Astrocyte of the spinal cord (primary cell): Measurements from ENCODE around the gene HAGH.

ENCODE experiments used
- DNase-seq: peaks from one replicate; pipeline ENCODE4 v3.0.0; 2011; ENCODE audit warnings: low read depth, low spot score
- H3K4me3 ChIP-seq: 2 replicates; pipeline ENCODE4 v1.5.1; 2011; ENCODE audit warnings: low read depth, mild to moderate bottlenecking, low read length, moderate library complexity
- CTCF ChIP-seq: IDR thresholded peaks from 2 replicates; pipeline ENCODE4 v1.5.1; 2012; ENCODE audit warnings: low read depth, mild to moderate bottlenecking, low read length, inconsistent platforms
- in situ Hi-C: cut with HindIII; loops from 2 replicates; pipeline ENCODE4 v1.10.0; 2017; ENCODE audit warnings: low sequenced_read_pairs

HAGH gene

GRCh38 chr16:1863681-1864460 is 37.2 kb upstream of the HAGH start:
- H3K4me3 ChIP-seq, result no peak overlapping the region
- in situ Hi-C loops, result no loop called here
- TF ChIP-seq CTCF, result peak; percentile 50
- DNase-seq, result peak; percentile 48

DNA sequence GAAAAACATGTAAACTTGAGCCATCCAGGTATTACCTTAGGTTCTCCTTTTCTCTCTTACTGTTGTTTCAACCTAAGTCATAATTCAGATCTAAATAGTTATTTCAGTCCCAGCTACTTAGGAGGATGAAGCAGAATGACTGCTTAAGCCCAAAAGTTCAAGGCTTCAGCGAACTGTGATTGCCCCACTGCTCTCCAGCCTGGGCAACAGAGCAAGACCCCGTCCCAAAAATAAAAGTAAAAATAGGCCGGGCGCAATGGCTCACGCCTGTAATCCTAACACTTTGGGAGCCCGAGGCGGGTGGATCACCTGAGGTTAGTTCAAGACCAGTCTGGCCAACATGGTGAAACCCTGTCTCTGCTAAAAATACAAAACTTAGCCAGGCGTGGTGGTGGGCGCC is 35.8 kb upstream of the HAGH start:
- in situ Hi-C loops, result no loop called here
- no peak for TF ChIP-seq CTCF
- no peak overlapping the region for H3K4me3 ChIP-seq
- no peak for DNase-seq

DNA sequence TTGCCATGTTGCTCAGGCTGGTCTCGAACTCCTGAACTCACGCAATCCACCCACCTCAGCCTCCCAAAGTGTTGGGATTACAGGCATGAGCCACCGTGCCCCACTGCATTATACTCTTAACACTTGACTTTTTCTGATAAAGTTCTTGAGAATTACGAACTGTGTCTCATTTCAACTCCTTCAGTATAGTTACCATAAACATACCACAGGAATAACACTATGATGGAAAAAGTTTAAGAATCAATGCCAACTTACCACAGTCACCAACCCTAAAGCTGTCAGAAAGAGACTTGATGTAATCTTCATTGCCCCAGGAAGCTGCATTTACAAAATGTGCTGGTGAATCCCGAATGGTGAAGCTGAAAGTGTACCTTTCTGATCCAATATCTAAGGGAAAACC is 35.1 kb upstream of the HAGH start:
- no peak for TF ChIP-seq CTCF
- in situ Hi-C loops, result no loop called here

GRCh38 chr16:1859650-1860049 is 33.0 kb upstream of the HAGH start:
- in situ Hi-C loops, result no loop called here

More for the DNA sequence above, 35.1 kb upstream of the HAGH start:
- DNase-seq, result no peak
- H3K4me3 ChIP-seq, result no peak overlapping the region

DNA sequence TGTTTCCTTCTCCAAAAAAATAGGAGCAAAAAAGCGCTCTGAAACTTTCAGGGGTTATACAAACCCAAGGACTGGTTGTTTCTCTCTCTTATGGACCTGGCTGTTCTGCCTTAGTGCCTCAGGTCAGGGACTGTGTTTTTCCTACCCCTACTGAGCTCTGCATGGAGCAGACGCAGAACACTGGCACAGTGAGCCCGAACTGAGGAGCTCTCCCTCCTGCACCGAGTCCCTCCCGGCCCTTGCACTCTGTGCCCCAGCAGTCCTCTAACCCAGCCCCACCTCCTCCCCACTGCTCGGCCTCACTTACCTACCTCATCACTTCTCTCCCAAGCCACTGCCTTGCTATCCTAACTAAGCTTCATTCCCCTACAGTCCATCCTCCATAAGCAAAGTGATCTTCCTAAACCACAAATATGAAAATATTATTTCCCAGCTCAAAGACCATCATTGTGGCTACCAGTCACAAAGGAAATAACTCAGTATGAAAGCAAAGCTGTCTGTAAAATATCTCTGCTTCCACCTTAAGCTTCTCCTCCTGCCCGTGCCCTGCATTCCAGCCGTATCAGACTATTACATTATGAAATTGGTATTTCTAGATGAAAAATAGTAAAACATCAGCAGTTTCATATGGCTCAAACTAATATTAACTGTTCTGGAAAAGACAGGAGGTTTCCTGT is 31.7 kb upstream of the HAGH start:
- in situ Hi-C loops, result no loop called here
- no peak for TF ChIP-seq CTCF
- no peak overlapping the region for H3K4me3 ChIP-seq
- DNase-seq, result peak; percentile 27

More at GRCh38 chr16:1859650-1860049, 33.0 kb upstream of the HAGH start:
- no peak overlapping the region for H3K4me3 ChIP-seq
- DNase-seq, result no peak
- TF ChIP-seq CTCF, result no peak

DNA sequence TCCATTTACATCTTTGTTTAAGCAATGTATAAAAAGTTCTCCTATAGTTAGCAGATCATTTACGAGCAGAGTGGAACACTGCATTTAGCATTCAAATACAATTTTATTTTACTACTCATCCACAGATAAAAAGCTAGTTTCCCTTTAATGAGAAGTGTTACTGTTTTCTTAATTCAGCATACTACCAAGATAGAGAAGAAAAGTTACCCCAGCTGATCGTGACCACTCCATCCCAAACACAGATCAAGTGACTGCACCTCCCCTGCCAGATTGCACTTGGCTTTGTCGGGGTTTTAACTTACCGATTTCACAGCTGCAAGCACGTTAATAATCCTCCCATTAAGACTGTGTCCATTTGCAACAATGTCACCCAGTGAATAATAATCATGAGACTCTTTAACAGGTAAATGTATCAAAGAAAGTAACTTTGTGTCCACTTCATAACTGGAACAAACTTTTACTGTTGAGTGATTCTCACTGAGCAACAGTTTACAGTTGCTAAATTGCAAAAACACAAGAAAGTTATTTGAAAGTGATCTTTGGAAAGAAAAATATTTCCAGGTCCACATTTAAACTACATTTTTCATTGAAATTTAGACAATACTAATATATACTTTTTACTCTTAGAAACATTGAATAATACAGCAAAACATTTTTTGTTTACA is 30.9 kb upstream of the HAGH start:
- DNase-seq, result no peak
- in situ Hi-C loops, result no loop called here
- H3K4me3 ChIP-seq, result no peak overlapping the region
- no peak for TF ChIP-seq CTCF
